ES-I3 (cell line): ENCODE results near the gene HYI.
"Not testable (repeated sequence)": the region's sequence is repeated elsewhere in the genome, so short reads cannot be mapped to it uniquely, and the experiment has no call there.

Source experiments
- H3K36me3 ChIP-seq: 2 replicates; pipeline ENCODE4 v1.6.1; 2013; ENCODE audit warnings: mild to moderate bottlenecking, low read length, control low read depth, moderate library complexity; ENCODE audit not compliant: insufficient read depth
- H3K4me1 ChIP-seq: 2 replicates; pipeline ENCODE4 v1.6.1; 2013; ENCODE audit warnings: mild to moderate bottlenecking, control low read depth, low read length; ENCODE audit not compliant: insufficient read depth
- H3K9ac ChIP-seq: 2 replicates; pipeline ENCODE4 v1.6.1; 2013; ENCODE audit warnings: low read depth, mild to moderate bottlenecking, low read length, moderate library complexity
- H3K9me3 ChIP-seq: 2 replicates; pipeline ENCODE4 v1.6.1; 2013; ENCODE audit warnings: mild to moderate bottlenecking, low read length, moderate library complexity; ENCODE audit not compliant: control insufficient read depth, insufficient read depth

HYI gene

GRCh38 chr1:43453442-43454269 is at the start of gene HYI:
HYI (minus strand) TSS chr1:43453931; CDS start chr1:43453793, 138 bp downstream.
- no peaks in the 10 kb centered on the region for H3K9me3 ChIP-seq
- peaks cover 6% of the 10 kb centered on the region; the same call in 1 of the 2 replicates for H3K36me3 ChIP-seq
- H3K4me1 ChIP-seq: peaks cover 4% of the 10 kb centered on the region; the same call in 1 of the 2 replicates
- H3K9ac ChIP-seq: peak within 1 kb of the TSS; percentile 84

GRCh38 chr1:43501806-43502205 is 48.1 kb upstream of the HYI start:
- H3K9ac ChIP-seq, H3K9me3 ChIP-seq, H3K4me1 ChIP-seq: not testable (repeated sequence)

GRCh38 chr1:43499898-43500297 is 46.2 kb upstream of the HYI start:
- Histone ChIP-seq H3K36me3 (no peaks in the 10 kb centered on the region), H3K4me1 (no peaks in the 10 kb centered on the region), H3K9ac (no peak overlapping the region), H3K9me3 (no peaks in the 10 kb centered on the region)

More at GRCh38 chr1:43501806-43502205, 48.1 kb upstream of the HYI start:
- not testable (repeated sequence) for H3K36me3 ChIP-seq

GRCh38 chr1:43495204-43495603 is 41.5 kb upstream of the HYI start:
- peaks cover 5% of the 10 kb centered on the region for H3K4me1 ChIP-seq
- H3K36me3 ChIP-seq: no peaks in the 10 kb centered on the region
- H3K9me3 ChIP-seq: peaks cover 2% of the 10 kb centered on the region; the same call in 1 of the 2 replicates
- H3K9ac ChIP-seq: no peak overlapping the region

- H3K4me1 ChIP-seq: peaks cover 5% of the 10 kb centered on the region
- H3K9ac ChIP-seq: peak overlapping the region; percentile 16; the same call in 1 of the 2 replicates
- H3K36me3 ChIP-seq: no peaks in the 10 kb centered on the region
- H3K9me3 ChIP-seq: peaks cover 2% of the 10 kb centered on the region; the same call in 1 of the 2 replicates
These were observed 40.1 kb upstream of the HYI start for GRCh38 chr1:43493661-43494450.

GRCh38 chr1:43492826-43493225 is 39.1 kb upstream of the HYI start:
- Histone ChIP-seq H3K4me1 (peaks cover 5% of the 10 kb centered on the region), H3K9me3 (peaks cover 6% of the 10 kb centered on the region), H3K36me3 (no peaks in the 10 kb centered on the region), H3K9ac (no peak overlapping the region)

- no peak overlapping the region for H3K9ac ChIP-seq
- H3K36me3 ChIP-seq: no peaks in the 10 kb centered on the region
- H3K4me1 ChIP-seq: peaks cover 5% of the 10 kb centered on the region
- peaks cover 12% of the 10 kb centered on the region for H3K9me3 ChIP-seq
These were observed 37.3 kb upstream of the HYI start for GRCh38 chr1:43491061-43491460.

- Histone ChIP-seq H3K4me1 (no peaks in the 10 kb centered on the region), H3K9me3 (peaks cover 12% of the 10 kb centered on the region), H3K36me3 (no peaks in the 10 kb centered on the region), H3K9ac (no peak overlapping the region)
These were observed 34.4 kb upstream of the HYI start for GRCh38 chr1:43488165-43488564.

- peaks cover 10% of the 10 kb centered on the region for H3K9me3 ChIP-seq
- H3K9ac ChIP-seq: no peak overlapping the region
- H3K4me1 ChIP-seq: no peaks in the 10 kb centered on the region
- no peaks in the 10 kb centered on the region for H3K36me3 ChIP-seq
These were observed 30.6 kb upstream of the HYI start for GRCh38 chr1:43484367-43484766.

- Histone ChIP-seq H3K4me1 (no peaks in the 10 kb centered on the region), H3K9ac (no peak overlapping the region), H3K36me3 (no peaks in the 10 kb centered on the region), H3K9me3 (0 out of 2 replicates have a peak, but pooled peaks cover 3% of the 10 kb centered on the region)
These were observed 28.5 kb upstream of the HYI start for GRCh38 chr1:43482215-43482614.

GRCh38 chr1:43481491-43481890 is 27.8 kb upstream of the HYI start:
- Histone ChIP-seq H3K4me1 (peaks cover 2% of the 10 kb centered on the region), H3K9me3 (0 out of 2 replicates have a peak, but pooled peaks cover 3% of the 10 kb centered on the region), H3K36me3 (no peaks in the 10 kb centered on the region), H3K9ac (no peak overlapping the region)

GRCh38 chr1:43479414-43479813 is 25.7 kb upstream of the HYI start:
- Histone ChIP-seq H3K9ac (no peak overlapping the region), H3K9me3 (0 out of 2 replicates have a peak, but pooled peaks cover 3% of the 10 kb centered on the region), H3K4me1 (peaks cover 10% of the 10 kb centered on the region), H3K36me3 (no peaks in the 10 kb centered on the region)

GRCh38 chr1:43477716-43478115 is 24.0 kb upstream of the HYI start:
- Histone ChIP-seq H3K9ac (no peak overlapping the region), H3K36me3 (no peaks in the 10 kb centered on the region), H3K9me3 (0 out of 2 replicates have a peak, but pooled peaks cover 3% of the 10 kb centered on the region), H3K4me1 (peaks cover 19% of the 10 kb centered on the region)

GRCh38 chr1:43475611-43476401 is 22.1 kb upstream of the HYI start:
- H3K9me3 ChIP-seq, H3K36me3 ChIP-seq, H3K9ac ChIP-seq: not testable (repeated sequence)
- H3K4me1 ChIP-seq: peaks cover 26% of the 10 kb centered on the region
